GM12873 (cell line): ENCODE results near the gene CALN1.

ENCODE experiments used
- TF ChIP-seq, protein P1 (sequence below): IDR thresholded peaks from 2 replicates; pipeline ENCODE4 v1.5.1; 2012; ENCODE audit warnings: low read depth, mild to moderate bottlenecking, moderate library complexity, low read length, control low read depth; ENCODE audit not compliant: insufficient read depth; ENCODE audit errors: missing control alignments

CALN1 gene

DNA sequence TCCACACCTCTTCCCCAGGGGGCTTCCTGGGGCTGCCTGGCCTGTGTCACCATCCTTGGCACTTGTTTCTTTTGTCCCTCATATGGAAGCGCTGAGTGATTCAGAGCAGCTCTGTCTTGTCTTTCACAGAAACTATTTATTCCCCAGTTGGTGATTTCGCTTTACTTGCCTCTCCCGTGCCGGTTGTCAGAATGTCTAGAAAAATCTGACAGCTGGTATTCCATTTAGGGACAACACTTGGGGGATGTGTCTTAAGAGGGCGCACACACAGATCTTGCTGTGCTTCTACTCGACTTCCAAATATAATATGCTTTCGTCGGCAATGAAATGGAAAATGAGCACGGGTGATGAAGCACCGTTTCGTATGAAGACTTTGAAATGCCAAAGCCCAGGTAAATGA, 611.8 kb downstream of the CALN1 start:
- TF ChIP-seq, protein P1, sequence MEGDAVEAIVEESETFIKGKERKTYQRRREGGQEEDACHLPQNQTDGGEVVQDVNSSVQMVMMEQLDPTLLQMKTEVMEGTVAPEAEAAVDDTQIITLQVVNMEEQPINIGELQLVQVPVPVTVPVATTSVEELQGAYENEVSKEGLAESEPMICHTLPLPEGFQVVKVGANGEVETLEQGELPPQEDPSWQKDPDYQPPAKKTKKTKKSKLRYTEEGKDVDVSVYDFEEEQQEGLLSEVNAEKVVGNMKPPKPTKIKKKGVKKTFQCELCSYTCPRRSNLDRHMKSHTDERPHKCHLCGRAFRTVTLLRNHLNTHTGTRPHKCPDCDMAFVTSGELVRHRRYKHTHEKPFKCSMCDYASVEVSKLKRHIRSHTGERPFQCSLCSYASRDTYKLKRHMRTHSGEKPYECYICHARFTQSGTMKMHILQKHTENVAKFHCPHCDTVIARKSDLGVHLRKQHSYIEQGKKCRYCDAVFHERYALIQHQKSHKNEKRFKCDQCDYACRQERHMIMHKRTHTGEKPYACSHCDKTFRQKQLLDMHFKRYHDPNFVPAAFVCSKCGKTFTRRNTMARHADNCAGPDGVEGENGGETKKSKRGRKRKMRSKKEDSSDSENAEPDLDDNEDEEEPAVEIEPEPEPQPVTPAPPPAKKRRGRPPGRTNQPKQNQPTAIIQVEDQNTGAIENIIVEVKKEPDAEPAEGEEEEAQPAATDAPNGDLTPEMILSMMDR: no peak

DNA sequence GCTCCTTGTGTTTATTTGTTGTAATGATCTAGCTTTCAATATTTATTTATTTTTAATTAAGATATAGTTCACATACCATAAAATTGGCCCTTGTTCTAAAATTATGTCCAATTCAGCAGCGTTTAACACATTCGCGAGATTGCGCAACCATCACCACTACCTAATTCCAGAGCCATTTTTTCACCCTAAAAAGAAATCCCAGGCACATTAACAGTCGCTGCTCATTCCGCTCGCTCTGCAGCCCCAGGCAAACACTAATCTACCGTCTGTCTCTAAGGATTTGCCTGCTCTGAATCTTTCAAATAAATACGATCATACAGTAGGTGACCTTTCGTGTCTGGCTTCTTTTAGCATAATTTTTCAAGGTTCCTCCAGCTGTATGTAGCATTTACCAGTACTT, 616.7 kb downstream of the CALN1 start:
- TF ChIP-seq, protein P1: no peak

DNA sequence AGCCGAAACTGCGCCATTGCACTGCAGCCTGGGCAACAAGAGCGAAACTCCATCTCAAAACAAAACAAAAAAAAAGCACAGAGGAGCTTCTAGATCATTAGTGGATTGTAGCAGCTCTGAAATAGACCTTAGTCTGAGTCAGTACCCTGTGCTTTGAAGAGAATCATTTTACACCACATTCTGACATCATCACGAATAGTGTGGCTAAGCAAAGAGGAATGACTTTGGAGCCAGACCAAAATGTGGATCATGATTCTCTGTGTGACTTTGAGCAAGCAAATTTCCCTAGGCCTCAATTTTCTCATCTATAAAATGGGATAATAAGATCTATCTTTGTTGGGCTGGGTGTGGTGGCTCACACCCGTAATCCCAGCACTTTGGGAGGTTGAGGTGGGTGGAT, 618.9 kb downstream of the CALN1 start:
- TF ChIP-seq, protein P1: no peak

DNA sequence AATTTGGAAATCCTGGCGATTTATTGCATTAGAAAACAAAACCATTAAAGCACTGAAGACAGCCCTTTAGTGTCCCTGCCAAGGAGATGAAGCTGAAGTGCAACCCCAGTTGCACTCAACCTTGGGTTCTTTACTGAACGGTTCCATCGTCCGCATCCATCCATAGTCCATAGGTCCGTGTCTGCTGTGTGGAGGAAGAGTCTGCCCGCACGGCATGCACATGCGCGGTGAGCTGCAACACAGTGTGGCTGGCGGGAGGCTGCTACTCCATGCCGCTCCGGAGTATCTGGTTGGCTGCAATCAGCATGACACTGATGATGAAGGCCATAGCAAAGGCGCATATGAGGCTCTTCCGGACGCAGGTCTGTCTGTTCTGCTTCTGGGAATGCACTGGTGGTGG, 624.6 kb downstream of the CALN1 start:
- TF ChIP-seq, protein P1: no peak

DNA sequence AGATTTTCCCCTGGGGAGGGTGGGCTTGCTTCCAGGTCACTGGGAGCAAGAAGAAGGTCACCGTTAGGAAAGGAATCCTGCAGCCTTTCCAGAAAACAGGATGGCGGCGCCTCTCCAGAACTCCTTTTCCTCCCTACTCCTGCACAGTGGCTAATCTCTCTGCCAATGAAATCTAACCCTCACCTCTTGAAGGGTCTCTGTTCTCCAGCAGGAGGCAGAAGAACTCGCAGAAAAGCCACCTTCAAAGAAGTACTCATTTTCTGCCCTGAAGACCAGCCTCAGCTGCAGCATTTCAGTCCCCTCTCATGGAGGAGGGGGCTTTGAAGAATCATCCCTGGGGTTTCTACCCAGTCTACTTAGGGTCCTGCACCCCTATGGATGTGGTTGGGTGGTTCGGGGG, 626.9 kb downstream of the CALN1 start:
- TF ChIP-seq, protein P1: no peak

DNA sequence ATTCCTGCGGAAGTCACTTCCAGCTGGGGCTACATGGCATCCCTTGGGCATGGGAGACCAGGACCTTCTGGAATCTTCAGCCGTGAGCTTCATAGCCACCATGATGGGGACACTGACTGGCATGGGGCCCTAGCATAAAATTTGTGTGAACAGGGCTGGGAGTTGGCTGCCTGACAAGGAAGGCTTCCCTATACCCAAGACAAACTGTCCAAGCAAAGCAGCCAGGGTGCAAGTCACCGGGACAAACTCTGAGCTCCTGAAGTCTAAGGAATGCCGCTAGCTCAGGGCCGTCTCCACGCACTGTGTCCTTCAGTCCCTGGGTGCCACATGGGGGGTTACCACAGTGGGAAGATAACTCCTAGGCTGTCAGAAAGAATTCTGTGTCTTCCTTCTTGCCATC, 627.4 kb downstream of the CALN1 start:
- TF ChIP-seq, protein P1: no peak

DNA sequence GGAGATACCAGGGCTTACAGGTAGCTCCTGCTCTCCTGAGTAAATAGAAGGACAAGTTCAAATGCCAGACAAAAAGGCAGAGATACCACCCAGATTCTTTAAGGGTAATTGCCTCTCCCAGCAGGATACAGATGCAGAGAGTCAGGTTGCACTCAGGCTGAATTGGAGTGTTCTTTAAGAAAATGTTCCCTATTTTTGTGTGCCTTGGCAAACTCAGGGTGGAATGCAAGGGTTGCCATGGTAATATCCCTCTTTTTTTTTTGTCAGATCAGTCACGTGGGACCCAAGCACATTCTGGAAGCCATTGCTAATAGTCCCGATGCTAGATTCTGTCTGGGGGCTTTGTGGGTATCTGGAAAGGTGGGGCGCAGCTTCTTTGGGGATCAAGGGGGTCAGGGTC, 628.0 kb downstream of the CALN1 start:
- TF ChIP-seq, protein P1: no peak

DNA sequence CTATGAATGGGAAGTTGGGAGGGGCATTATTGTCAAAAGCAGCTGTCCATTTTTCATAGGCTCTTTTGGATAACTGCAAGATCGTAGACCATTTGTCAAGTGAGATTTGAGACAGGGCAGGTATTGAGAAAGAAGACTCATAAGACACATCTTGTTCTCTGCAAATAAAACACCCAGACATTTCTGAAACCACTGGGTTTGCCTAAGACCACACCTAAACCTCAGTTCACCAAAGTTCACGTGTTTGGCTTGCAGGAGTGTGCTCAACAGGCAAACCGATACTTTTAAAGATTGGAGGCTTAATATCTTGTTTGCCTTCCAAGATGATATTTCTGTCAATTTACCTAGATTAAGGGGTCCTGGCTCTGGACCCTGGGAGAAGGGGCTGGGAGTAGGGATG, 628.4 kb downstream of the CALN1 start:
- TF ChIP-seq, protein P1: no peak
